GM12865 (cell line): ENCODE data around the gene PAPPA.

ENCODE experiments used
- DNase-seq: peaks from one replicate; pipeline ENCODE4 v3.0.0; 2010; ENCODE audit warnings: low read depth
- H3K4me3 ChIP-seq: 2 replicates; pipeline ENCODE4 v1.5.1; 2011; ENCODE audit warnings: mild to moderate bottlenecking, low read depth, low read length, control low read depth
- CTCF ChIP-seq: IDR thresholded peaks from 2 replicates; pipeline ENCODE4 v1.5.1; 2011; ENCODE audit warnings: low read length, control low read depth, low read depth, inconsistent platforms; ENCODE audit not compliant: insufficient read depth; ENCODE audit errors: missing control alignments

The PAPPA gene

GRCh38 chr9:116436121-116436520 is 282.5 kb downstream of the PAPPA start:
- TF ChIP-seq CTCF, result no peak
- H3K4me3 ChIP-seq, result no peak overlapping the region
- no peak for DNase-seq

- no peak overlapping the region for H3K4me3 ChIP-seq
- TF ChIP-seq CTCF, result no peak
- no peak for DNase-seq
Measured at GRCh38 chr9:116437411-116438370, 284.1 kb downstream of the PAPPA start.

- TF ChIP-seq CTCF, result no peak
- H3K4me3 ChIP-seq, result no peak overlapping the region
- DNase-seq, result no peak
Measured at GRCh38 chr9:116442528-116442927, 288.9 kb downstream of the PAPPA start.

- no peak for TF ChIP-seq CTCF
- no peak overlapping the region for H3K4me3 ChIP-seq
- no peak for DNase-seq
Measured at GRCh38 chr9:116447934-116448333, 294.3 kb downstream of the PAPPA start.

GRCh38 chr9:116448431-116448830 is 294.8 kb downstream of the PAPPA start:
- H3K4me3 ChIP-seq, result no peak overlapping the region
- DNase-seq, result no peak
- no peak for TF ChIP-seq CTCF

- H3K4me3 ChIP-seq, result no peak overlapping the region
- DNase-seq, result no peak
- TF ChIP-seq CTCF, result no peak
Measured at GRCh38 chr9:116449949-116450348, 296.4 kb downstream of the PAPPA start.
